HFF-Myc (cell line): ENCODE data around the gene C21orf58.

Experiments
- DNase-seq: peaks from one replicate; pipeline ENCODE4 v3.0.0-alpha.2; 2011; ENCODE audit warnings: low read depth; ENCODE audit errors: extremely low read depth
- H3K4me3 ChIP-seq: replicated peaks from 2 replicates; pipeline ENCODE4 v1.5.1; 2011; ENCODE audit warnings: low read depth, mild to moderate bottlenecking, control low read depth, low read length
- TF ChIP-seq, protein P1 (sequence below): IDR thresholded peaks from 2 replicates; pipeline ENCODE4 v1.5.1; 2012; ENCODE audit warnings: mild to moderate bottlenecking, low read depth, low read length, control low read depth; ENCODE audit errors: missing control alignments

The C21orf58 gene

DNA sequence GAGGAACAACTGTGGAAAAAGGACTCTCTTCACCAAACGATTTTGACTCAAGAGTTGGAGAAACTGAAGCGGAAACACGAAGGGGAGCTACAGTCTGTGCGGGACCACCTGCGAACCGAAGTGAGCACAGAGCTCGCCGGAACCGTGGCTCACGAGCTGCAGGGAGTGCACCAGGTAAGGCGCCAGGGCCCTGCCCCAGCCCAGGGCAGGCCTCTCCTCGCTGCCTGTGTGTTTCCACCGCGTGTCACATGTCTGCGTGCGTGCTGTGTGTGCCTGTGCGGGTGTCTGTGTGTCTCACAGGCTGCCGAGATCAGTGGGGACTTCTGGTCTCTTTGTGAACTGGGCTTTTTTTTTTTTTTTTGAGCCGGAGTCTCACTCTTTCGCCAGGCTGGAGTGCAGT lies 43.3 kb upstream of the C21orf58 start:
- DNase-seq = no peak
- no peak overlapping the region for H3K4me3 ChIP-seq
- TF ChIP-seq, protein P1, sequence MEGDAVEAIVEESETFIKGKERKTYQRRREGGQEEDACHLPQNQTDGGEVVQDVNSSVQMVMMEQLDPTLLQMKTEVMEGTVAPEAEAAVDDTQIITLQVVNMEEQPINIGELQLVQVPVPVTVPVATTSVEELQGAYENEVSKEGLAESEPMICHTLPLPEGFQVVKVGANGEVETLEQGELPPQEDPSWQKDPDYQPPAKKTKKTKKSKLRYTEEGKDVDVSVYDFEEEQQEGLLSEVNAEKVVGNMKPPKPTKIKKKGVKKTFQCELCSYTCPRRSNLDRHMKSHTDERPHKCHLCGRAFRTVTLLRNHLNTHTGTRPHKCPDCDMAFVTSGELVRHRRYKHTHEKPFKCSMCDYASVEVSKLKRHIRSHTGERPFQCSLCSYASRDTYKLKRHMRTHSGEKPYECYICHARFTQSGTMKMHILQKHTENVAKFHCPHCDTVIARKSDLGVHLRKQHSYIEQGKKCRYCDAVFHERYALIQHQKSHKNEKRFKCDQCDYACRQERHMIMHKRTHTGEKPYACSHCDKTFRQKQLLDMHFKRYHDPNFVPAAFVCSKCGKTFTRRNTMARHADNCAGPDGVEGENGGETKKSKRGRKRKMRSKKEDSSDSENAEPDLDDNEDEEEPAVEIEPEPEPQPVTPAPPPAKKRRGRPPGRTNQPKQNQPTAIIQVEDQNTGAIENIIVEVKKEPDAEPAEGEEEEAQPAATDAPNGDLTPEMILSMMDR = no peak

DNA sequence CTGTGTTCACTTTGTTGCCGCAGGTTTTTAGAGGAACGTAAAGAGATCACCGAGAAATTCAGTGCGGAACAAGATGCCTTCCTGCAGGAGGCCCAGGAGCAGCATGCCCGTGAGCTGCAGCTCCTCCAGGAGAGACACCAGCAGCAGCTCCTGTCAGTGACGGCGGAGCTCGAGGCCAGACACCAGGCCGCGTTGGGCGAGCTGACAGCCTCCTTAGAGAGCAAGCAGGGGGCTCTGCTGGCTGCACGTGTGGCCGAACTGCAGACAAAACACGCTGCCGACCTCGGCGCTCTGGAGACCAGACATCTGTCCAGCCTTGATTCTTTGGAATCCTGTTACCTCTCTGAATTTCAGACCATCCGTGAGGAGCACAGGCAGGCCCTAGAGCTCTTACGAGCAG lies 42.9 kb upstream of the C21orf58 start:
- TF ChIP-seq, protein P1 = no peak
- no peak overlapping the region for H3K4me3 ChIP-seq
- no peak for DNase-seq

DNA sequence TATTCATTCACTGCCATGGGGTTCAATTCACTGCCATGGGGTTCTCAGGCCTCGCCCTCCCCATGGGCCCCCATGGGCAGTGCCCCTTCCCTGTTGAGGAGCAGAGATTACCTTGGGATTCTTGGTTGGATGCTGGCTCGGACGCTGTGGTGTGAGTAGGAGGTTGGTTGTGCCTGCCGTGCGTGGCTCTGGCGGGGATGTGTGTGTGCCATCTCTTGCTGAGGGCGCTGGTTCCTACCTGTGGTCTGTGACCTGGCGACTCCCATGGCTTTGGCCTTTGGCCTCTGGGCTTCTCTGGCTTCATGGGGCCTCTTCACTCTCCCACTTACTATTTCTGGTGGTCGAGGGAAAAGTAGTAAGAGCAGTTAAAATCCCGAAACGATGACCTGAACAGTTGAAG lies 42.4 kb upstream of the C21orf58 start:
- DNase-seq = no peak
- H3K4me3 ChIP-seq = no peak overlapping the region
- TF ChIP-seq, protein P1 = no peak

DNA sequence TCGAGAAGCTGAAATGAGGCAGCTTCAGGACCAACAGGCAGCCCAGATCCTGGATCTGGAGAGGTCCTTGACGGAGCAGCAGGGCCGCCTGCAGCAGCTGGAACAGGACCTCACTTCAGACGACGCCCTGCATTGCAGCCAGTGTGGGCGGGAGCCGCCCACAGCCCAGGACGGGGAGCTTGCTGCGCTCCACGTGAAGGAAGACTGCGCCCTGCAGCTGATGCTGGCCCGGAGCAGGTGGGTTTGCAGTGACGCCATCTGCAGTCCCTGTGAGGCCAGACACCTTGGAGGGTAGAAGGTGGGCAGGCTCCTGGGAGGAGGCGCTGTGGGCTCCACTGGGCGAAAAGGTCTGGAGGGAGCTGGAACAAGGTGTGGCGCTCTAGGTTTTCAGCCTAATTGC lies 40.0 kb upstream of the C21orf58 start:
- DNase-seq = no peak
- TF ChIP-seq, protein P1 = no peak
- no peak overlapping the region for H3K4me3 ChIP-seq

DNA sequence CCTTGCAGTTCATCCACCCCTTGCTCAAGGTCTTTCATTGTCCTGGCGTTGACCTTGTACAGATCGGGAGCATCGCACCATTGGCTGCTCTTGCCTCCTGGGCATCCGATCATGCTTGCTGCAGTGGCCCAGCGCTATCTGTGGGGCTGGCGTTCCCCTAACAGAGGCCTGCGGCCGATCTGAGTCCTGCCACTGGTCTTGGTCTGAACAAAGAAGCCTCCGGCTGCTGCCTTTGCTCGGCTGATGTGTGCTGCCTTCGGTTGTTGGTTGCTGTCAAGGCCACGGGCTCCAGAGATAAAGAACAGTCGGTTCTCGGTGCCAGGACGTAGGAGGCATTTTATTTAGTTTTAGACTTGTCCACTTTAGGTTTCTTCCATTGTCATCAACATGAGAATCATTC lies 39.3 kb upstream of the C21orf58 start:
- no peak for DNase-seq
- H3K4me3 ChIP-seq = no peak overlapping the region
- TF ChIP-seq, protein P1 = no peak

DNA sequence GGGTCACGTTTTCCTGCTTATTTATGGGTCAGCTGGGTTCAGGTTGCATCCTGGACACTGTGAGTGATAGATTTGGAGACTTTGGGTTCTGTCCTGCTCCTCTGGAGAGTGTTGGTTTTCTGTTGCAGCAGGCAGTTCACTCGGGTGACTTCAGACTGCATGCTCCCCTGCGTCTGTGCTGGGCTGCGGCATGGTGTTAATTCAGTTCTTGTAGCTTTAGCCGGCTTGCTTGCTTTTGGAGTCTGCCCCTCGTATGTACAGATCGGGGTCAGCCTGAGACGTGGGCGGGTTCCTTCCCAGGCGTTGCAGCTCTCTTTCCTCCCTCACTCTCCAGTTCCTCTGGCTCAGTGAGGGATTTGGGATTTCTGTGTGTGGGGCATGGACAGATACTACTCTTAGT lies 38.3 kb upstream of the C21orf58 start:
- DNase-seq = no peak
- no peak overlapping the region for H3K4me3 ChIP-seq
- TF ChIP-seq, protein P1 = no peak

DNA sequence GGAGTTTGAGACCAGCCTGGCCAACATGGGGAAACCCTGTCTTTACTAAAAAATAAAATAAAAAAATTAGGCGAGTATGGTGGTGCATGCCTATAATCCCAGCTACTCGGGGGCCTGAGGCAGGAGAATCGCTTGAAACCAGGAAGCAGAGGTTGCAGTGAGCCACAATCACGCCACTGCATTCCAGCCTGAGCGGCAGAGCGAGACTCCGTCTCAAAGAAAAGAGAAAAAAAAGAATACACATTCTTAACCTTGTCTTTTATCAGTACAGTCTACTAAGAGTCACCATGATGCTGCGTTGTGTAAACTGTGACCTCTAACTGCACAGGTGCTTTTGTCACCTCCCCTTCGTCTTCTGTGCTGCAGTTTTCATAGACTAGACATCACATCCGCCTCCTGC lies 37.5 kb upstream of the C21orf58 start:
- TF ChIP-seq, protein P1 = no peak
- DNase-seq = no peak
- H3K4me3 ChIP-seq = no peak overlapping the region
